HUES48 (cell line): ENCODE measurements around the gene ZMAT2.
"Not testable (repeated sequence)": the region's sequence is repeated elsewhere in the genome, so short reads cannot be mapped to it uniquely, and the experiment has no call there.

ENCODE experiments used
- H3K27ac ChIP-seq: one replicate; pipeline ENCODE4 v1.7.0; 2013; ENCODE audit warnings: low read depth, low read length, inconsistent platforms
- H3K27me3 ChIP-seq: 2 replicates; pipeline ENCODE4 v1.6.1; 2013; ENCODE audit warnings: mild to moderate bottlenecking, low read length; ENCODE audit not compliant: control insufficient read depth, insufficient read depth
- H3K36me3 ChIP-seq: 2 replicates; pipeline ENCODE4 v1.6.1; 2013; ENCODE audit warnings: low read length; ENCODE audit not compliant: control insufficient read depth, insufficient read depth
- H3K4me1 ChIP-seq: 2 replicates; pipeline ENCODE4 v1.6.1; 2013; ENCODE audit warnings: mild to moderate bottlenecking, low read length; ENCODE audit not compliant: control insufficient read depth, insufficient read depth
- H3K4me3 ChIP-seq: 2 replicates; pipeline ENCODE4 v1.5.1; 2013; ENCODE audit warnings: mild to moderate bottlenecking, low read depth, low read length
- H3K9ac ChIP-seq: 2 replicates; pipeline ENCODE4 v1.6.1; 2013; ENCODE audit warnings: mild to moderate bottlenecking, low read depth, low read length, moderate library complexity
- H3K9me3 ChIP-seq: 2 replicates; pipeline ENCODE4 v1.6.1; 2013; ENCODE audit warnings: low read length; ENCODE audit not compliant: control insufficient read depth, insufficient read depth

The ZMAT2 gene

GRCh38 chr5:140700177-140701144, at the start of gene ZMAT2:
Gene ZMAT2 (plus strand): TSS chr5:140700447. CDS start chr5:140700461, 14 bp downstream.
- peaks cover 10% of the 10 kb centered on the region for H3K4me1 ChIP-seq
- H3K9ac ChIP-seq: peak within 1 kb of the TSS; percentile 81
- peaks cover 73% of the 10 kb centered on the region for H3K36me3 ChIP-seq
- H3K27me3 ChIP-seq: no peaks in the 10 kb centered on the region
- peak within 1 kb of the TSS; percentile 8 for H3K27ac ChIP-seq
- H3K4me3 ChIP-seq: peak within 1 kb of the TSS; percentile 94
- H3K9me3 ChIP-seq: no peaks in the 10 kb centered on the region

- Histone ChIP-seq H3K27ac (no peak overlapping the region), H3K9ac (no peak overlapping the region), H3K4me3 (no peak overlapping the region), H3K27me3 (no peaks in the 10 kb centered on the region), H3K36me3 (peaks cover 92% of the 10 kb centered on the region), H3K4me1 (no peaks in the 10 kb centered on the region), H3K9me3 (no peaks in the 10 kb centered on the region)
These were observed 41.4 kb upstream of the ZMAT2 start for GRCh38 chr5:140658870-140659269.

GRCh38 chr5:140660371-140660770, 39.9 kb upstream of the ZMAT2 start:
- H3K4me3 ChIP-seq, H3K9me3 ChIP-seq, H3K4me1 ChIP-seq, H3K27ac ChIP-seq, H3K9ac ChIP-seq, H3K27me3 ChIP-seq: not testable (repeated sequence)
- peaks cover 77% of the 10 kb centered on the region for H3K36me3 ChIP-seq

DNA sequence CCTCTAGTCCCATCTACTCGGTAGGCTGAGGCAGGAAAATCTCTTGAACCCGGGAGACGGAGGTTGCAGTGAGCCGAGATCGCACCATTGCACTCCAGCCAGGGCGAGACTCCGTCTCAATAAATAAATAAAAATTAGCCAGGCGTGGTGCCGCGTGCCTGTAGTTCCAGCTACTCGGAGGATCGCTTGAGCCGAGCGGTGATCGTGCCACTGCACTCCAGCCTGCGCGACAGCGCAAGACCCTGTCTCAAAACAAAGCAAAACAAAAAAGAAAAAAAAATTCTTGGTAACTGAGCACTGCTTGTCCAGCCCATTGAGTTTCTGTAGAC, 36.3 kb upstream of the ZMAT2 start:
- no peaks in the 10 kb centered on the region for H3K9me3 ChIP-seq
- peak overlapping the region; percentile 74 for H3K9ac ChIP-seq
- peak overlapping the region; percentile 82 for H3K27ac ChIP-seq
- H3K4me1 ChIP-seq: no peaks in the 10 kb centered on the region
- H3K27me3 ChIP-seq: no peaks in the 10 kb centered on the region
- H3K36me3 ChIP-seq: peaks cover 66% of the 10 kb centered on the region
- peak overlapping the region; percentile 97 for H3K4me3 ChIP-seq

DNA sequence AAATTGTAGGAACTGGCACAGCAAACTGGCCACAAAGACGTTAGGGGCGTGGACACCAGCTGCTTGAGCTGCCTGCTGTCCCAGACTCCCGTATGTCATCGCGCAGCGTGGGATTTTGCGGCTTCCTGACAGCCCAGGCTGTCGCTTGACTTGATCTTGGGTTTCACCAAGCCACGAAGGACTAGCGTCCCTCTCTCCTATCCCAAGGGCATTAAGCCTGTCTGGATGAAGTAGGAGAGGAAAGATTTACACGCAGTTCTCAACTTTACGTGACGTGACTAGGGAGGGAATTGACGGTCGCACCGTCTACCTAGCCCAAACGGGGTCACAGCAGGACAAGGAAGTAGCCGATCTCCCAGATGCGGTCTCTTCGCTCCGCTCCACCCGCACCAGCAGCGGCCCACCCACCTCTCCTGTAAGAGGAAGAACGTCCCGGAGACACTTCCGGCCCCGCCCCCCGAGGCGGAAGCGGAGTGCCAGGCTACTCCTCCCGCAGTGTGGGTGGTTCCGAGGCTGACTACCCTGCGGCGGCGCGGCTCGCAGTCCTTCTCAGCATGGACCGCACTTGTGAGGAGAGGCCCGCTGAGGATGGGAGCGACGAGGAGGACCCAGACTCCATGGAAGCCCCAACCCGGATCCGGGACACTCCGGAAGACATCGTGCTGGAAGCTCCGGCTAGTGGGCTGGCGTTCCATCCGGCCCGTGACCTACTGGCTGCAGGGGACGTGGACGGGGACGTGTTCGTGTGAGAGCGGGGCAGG, 35.7 kb upstream of the ZMAT2 start, which contains the start of gene WDR55:
Gene WDR55 (plus strand): TSS at position 546 of the 761 bp plus-strand sequence. CDS start 9 bp downstream, at position 555.
- Histone ChIP-seq H3K27me3 (no peaks in the 10 kb centered on the region), H3K4me1 (no peaks in the 10 kb centered on the region), H3K9ac (peak within 1 kb of the TSS; percentile 74), H3K27ac (peak within 1 kb of the TSS; percentile 82), H3K4me3 (peak within 1 kb of the TSS; percentile 97), H3K36me3 (peaks cover 66% of the 10 kb centered on the region), H3K9me3 (no peaks in the 10 kb centered on the region)

GRCh38 chr5:140671035-140671434, 29.2 kb upstream of the ZMAT2 start:
- peaks cover 70% of the 10 kb centered on the region for H3K36me3 ChIP-seq
- not testable (repeated sequence) for H3K4me1 ChIP-seq, H3K27ac ChIP-seq, H3K27me3 ChIP-seq, H3K4me3 ChIP-seq, H3K9me3 ChIP-seq, H3K9ac ChIP-seq

DNA sequence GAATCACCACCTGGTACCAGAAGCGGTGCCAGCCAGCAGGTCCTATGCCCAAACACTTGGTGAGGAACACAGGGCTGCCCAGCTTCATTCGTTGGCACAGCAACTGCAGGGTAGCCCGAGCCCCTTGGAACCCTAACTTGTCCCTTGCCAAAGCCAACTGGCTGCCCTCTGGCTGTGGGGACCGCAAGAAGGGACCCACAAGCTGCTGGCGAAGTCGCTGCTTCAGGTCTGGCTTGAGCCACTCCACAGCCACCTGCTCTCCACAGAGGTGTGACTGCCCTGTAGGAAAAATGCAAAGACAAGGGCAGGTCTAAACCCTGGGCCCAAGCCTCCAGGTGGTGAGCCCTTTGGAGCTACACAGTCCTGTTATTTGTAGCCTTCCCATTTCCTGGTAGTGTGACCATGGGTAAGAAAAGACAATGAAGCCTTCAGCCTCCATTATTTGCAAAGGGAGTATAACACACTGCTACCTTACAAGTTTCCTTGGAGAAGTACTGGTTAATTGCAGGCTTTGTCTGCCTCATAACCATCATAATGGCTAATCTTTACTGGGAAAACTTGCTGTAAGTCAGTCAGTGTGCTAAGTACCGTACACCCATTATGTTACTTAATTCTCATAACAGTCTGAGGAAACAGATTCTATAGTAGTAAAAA, 28.6 kb upstream of the ZMAT2 start:
- H3K4me1 ChIP-seq: peaks cover 9% of the 10 kb centered on the region; the same call in 1 of the 2 replicates
- peaks cover 75% of the 10 kb centered on the region for H3K36me3 ChIP-seq

GRCh38 chr5:140672455-140673186, 27.6 kb upstream of the ZMAT2 start:
- no peak overlapping the region for H3K9ac ChIP-seq
- no peak overlapping the region; the same call in 1 of the 2 replicates for H3K4me3 ChIP-seq

More for the DNA sequence above, 28.6 kb upstream of the ZMAT2 start:
- Histone ChIP-seq H3K9ac (no peak overlapping the region), H3K27me3 (no peaks in the 10 kb centered on the region), H3K4me3 (no peak overlapping the region), H3K9me3 (no peaks in the 10 kb centered on the region), H3K27ac (peak overlapping the region; percentile 37)

GRCh38 chr5:140673187-140673976, 26.9 kb upstream of the ZMAT2 start, which contains the start of gene DND1:
Gene DND1 (minus strand): TSS chr5:140673576. CDS start chr5:140673542, 34 bp downstream.
- H3K27ac ChIP-seq: no peak within 1 kb of the TSS
- H3K27me3 ChIP-seq: no peaks in the 10 kb centered on the region
- H3K9ac ChIP-seq: no peak within 1 kb of the TSS
- peaks cover 9% of the 10 kb centered on the region; the same call in 1 of the 2 replicates for H3K4me1 ChIP-seq
- H3K4me3 ChIP-seq: no peak within 1 kb of the TSS; the same call in 1 of the 2 replicates
- H3K36me3 ChIP-seq: peaks cover 75% of the 10 kb centered on the region
- no peaks in the 10 kb centered on the region for H3K9me3 ChIP-seq

More at GRCh38 chr5:140672455-140673186, 27.6 kb upstream of the ZMAT2 start:
- Histone ChIP-seq H3K27ac (no peak overlapping the region), H3K36me3 (peaks cover 75% of the 10 kb centered on the region), H3K4me1 (peaks cover 9% of the 10 kb centered on the region; the same call in 1 of the 2 replicates), H3K9me3 (no peaks in the 10 kb centered on the region), H3K27me3 (no peaks in the 10 kb centered on the region)
